HG03039 (cell line): ENCODE results near the gene ATAD2B.
"Not testable (repeated sequence)": the region's sequence is repeated elsewhere in the genome, so short reads cannot be mapped to it uniquely, and the experiment has no call there.

Experiments used
- ATAC-seq: cut with Tn5 transposase; IDR thresholded peaks from one replicate; pipeline ENCODE4 v1.9.1; 2021; ENCODE audit warnings: mild to moderate bottlenecking, moderate library complexity; ENCODE audit not compliant: unreplicated experiment

Gene ATAD2B

DNA sequence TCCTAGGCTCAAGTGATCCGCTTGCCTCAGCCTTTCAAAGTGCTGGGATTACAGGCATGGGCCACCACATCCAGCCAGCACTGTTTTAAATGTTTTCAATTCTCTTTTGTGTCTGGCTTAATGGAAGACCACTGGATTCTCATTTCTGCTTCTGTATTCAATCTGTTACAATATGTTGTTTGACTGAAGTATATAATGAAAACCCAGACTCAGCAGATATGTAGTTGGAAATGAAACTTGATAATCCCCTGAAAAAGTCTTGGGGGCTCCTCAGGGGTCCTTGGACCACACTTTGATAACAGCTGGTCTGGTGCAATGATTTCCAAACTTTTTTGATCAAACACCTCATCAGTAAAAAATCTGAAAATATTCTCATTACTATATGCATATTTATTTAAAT is 132.7 kb downstream of the ATAD2B start:
- ATAC-seq, result no peak

DNA sequence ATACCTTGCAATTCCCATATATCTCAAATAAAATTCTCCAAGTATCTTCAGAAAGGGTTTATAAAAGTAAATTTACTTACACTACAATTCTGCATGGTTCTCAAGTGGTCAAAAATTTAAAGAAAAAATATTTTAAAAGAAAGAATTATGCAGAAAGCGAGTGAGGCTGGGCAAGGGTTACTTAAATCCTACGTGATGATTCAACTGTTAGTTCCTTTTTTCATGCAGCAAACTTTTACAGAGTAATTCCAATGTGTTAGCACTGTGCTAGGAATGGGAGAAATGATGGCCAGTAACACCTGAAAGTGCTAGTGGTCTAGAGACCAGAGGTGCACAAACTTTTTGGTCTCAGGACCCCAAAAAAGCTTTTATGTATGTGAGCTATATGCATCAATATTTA is 133.4 kb downstream of the ATAD2B start:
- no peak for ATAC-seq

DNA sequence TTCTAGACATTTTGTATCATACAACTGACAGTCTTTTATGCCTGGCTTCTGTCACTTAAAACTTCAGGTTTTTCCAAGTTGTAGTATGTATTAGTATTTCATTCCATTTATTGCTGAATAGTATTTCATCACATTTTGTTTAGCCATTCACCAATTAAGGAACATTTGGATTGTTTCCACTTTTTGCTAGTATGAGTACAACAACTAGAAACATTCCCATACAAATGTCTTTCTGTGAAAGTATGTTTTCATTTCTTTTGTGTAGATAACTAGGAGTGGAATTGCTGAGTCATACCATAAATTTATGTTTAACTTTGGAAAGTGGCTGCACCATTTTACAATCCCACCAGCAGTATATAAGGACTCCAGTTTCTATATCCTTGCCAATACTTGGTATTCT is 135.9 kb downstream of the ATAD2B start:
- no peak for ATAC-seq

DNA sequence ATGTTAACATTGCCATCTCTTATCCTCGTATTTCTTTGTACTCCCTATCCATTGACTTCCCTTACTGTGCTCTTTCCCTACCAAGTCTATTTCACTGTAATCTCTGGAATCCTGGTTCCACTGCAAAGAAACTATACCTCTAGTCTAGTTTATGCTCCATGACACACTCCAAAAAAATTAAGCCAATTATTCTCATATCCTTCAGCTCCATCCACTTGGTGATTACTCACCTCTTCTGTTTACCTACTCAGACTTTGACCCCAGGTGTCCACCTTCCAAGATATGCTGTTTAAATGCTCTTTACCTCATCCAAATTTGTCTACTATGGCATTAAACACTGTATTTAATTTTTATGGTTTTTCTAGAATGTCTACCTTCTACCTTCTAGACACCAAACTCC is 137.9 kb downstream of the ATAD2B start:
- ATAC-seq, result no peak

DNA sequence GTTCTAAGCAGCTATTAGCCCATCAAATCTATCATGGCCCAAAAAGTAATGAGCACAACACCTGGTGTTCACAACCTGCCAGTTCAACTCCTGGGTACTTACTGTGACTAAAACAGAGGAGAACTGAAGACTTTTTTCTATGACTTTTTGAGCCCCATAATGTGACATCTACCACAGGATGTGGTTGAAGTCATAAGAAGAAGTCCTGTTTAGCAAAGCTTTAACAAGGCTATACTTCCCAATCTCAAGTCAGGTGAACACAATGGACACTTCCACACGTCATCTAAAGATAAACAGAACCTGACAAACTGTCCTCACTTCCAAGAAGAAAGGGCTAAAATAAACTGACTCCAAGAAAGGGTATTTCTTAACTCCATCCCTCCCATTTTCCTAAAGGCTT is 138.8 kb downstream of the ATAD2B start:
- no peak for ATAC-seq

DNA sequence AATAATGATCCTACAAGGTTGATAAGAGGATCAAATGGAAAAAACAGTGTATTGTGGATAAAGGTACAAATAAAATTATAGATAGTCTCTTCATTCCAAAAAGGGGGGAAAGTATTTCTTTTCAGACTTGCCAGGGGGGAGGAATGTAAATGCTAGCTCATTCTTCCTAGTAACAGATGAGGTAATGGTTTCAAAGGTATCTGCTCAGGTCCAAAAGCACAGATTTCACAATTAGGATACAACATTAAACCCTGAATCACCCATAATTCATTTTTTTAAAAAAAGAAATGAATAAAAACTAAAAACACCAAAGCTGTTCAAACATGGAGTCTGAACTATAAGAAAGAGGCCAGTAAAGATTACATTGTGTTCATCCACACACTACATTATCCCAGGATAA is 142.0 kb downstream of the ATAD2B start:
- no peak for ATAC-seq

DNA sequence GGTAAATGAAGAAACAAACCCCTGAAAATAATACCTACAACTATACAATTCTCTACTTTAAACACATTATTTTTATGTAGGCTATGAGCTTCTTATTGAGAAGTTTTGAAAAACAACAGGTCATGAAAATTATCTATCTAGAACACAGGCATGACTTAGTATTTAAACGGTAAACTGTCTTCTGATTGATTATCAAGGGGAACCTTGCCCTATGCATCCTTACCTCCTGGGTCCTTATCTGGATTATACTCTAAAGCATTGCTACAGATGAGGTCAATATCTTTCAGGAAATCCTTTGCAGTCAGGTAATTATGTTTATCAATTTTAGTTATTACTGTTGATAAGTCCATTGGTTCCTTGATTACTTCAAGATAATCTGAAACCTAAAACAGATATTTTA is 144.3 kb downstream of the ATAD2B start:
- no peak for ATAC-seq

DNA sequence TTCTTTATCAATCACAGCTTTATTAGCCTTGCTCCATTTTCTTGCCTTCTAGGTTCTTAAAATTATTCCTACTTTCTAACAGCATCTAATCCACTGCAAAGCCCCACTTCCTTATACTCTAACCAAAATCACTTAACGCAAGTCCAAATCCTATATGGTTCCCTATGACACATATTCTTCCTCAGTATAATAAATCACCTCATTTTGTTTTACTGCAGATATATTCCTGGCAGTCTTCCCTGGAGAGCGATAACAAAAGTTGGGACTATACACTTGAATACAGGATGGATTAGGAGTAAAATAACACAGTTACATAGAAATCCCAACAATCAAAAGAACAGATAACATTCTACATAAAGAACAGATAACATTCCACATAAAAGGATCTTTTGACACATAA is 144.8 kb downstream of the ATAD2B start:
- no peak for ATAC-seq

DNA sequence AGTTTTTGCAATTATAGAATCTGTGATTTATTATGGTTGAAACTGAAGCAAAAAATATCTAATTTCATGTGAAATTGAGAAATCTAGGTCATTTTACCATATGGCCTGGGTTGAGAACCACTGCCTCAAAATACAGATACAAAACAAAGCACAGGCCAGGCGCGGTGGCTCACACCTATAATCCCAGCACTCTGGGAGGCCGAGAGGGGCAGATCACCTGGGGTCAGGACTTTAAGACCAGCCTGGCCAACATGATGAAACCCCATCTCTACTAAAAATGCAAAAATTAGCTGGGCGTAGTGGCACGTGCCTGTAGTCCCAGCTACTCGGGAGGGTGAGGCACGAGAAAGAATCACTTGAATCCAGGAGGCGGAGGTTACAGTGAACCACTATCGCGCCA is 146.5 kb downstream of the ATAD2B start:
- ATAC-seq, result not testable (repeated sequence)

DNA sequence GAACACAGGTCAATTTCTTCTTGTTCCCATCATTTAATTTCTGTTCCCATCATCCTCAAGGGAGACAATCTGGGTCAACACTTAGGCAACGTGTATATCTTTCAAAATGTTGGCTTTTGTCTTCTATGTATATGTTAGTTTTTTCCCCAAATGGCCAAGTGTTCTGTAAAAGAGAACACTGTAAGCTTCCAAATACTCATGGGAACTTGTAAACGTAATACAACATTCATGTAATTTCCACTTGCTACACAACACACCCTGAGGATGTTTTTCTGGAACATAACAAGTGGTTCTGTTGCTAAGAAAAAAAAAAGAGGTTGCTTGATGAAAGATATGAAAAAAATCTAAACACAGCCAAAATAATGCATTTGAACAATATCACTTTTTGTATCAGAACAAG is 149.1 kb downstream of the ATAD2B start:
- ATAC-seq, result no peak

DNA sequence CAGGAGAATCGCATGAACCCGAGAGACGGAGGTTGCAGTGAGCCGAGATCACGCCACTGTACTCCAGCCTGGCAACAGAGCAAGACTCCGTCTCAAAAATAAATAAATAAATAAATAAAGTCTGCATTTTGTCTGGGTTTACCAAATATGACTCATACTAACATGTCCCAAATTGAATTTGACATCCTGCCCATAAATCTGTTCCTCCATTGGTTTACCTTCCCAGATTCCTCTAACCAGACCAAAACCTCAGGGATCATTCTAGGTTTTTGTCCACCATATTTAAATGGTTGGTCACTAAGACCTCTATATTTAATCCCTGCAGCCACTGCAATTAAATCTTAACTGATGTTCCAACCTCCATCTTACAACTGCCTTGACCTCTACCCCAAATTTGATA is 150.9 kb downstream of the ATAD2B start:
- ATAC-seq, result no peak

DNA sequence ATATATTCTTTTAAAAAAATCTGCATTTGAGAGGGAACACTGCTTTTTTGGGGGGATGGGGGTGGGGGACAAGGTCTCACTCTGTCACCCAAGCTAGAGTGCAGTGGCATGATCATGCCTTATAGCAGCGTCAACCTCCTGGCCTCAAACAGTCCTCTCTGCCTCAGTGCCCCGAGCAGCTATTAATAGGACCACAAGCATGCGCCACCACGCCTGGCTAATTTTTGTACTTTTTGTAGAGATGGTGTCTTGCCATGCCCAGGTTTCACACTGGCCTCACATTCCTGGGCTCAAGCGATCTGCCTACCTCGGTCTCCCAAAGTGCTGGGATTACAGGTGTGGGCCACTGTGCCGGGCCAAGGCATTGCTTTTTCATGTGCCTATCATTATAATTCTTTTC is 154.2 kb downstream of the ATAD2B start:
- no peak for ATAC-seq

DNA sequence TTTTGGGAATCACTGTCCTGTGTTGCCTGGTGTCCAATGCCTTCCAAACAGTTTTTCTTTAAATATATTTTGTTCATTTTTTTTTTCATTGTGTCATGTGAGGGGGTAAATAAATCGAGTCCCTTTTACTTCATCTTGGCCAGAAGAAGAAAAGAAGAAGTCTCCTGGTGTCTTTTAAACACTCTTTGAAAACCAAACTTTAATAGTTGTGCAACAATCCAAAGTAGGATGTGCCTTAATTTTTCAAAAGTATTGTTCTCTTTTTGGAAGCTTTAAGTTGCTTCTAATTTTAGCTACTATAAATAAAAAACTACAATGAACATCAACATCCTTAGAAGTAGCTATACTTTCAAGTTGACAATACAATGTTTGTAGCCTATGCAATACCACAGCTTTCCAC is 154.9 kb downstream of the ATAD2B start:
- ATAC-seq, result no peak

DNA sequence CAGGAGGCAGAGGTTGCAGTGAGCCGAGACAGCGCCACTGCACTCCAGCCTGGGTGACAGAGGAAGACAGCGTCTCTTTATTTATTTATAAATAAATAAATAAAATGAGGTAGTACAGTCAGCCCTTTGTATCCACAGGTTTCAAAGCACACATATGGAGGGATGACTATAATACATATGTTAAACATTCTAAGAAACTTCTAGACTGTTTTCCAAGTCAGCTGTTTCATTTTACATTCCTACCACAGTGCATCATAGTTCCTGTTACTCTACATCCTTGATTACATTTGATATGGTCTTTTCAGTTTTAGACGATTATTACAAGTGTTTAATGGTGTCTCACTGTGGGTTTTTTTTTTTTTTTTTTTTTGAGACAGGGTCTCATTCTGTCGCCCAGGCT is 157.6 kb downstream of the ATAD2B start:
- no peak for ATAC-seq

DNA sequence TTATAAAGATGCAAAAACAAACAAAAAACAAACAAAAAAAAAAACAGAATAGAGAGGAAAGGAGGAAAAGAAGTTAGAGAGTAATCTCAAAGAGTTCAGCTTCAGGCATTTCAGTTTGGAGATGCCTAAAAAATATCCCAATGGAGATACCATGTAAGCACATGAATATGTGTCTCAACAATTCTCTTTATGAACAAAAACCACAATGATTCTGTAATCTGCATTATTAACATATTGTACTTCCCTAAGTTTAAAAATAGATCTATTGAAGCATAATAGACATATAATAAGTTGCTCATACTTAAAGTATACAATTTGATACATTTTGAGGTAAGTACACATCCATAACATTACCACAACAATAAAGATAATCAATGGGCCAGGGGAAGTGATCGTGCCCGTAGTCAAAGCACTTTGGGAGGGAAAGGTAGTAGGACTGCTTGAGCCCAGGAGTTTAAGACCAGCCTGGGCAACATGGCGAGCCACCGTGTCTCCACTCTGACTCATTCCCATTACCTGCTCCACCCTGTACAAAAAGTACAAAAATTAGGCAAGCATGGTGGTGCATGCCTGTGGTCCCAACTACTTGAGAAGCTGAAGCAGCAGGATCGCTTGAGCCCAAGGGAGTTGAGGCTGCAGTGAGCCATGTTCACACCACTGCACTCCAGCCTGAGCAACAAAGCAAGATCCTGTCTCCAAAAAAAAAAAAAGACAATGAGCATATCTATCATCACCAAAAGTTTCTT is 158.9 kb downstream of the ATAD2B start:
- ATAC-seq, result no peak

DNA sequence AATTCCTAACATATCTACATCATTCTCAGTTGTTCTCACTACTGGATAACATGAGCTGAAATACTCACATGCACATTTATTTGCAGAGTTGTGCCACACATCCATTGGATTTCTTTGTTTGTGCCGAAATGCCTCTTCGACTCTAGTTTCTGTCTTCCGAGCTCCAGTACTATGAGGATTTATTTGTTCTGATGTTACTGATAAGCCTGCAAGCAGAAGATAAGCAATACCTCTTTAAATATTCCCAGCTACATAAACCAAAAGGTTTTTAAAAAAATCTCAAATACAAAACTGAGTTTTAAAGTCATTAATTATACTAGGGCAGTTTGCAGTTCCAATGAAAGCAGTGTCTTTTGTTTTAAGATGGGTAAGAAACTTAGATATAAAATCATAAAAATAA is 164.8 kb downstream of the ATAD2B start:
- ATAC-seq, result no peak

DNA sequence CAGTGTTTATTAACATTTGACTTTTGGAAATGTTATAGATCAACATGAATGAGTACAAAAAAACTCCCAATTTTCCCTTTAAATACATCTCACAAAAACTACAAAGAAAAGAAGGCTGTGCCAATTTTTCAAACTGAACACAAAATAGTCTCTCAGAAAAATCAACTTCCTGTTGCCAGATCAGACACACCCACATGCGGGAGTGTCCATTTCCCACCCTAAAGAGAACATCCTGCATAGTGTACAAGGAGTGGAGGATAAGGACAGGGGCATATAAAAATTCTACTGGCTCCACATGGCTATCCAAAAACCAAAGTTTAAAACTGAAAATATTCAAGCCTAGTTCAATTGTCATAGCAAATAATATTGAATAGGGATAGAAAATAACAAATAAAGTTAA is 165.3 kb downstream of the ATAD2B start:
- no peak for ATAC-seq

DNA sequence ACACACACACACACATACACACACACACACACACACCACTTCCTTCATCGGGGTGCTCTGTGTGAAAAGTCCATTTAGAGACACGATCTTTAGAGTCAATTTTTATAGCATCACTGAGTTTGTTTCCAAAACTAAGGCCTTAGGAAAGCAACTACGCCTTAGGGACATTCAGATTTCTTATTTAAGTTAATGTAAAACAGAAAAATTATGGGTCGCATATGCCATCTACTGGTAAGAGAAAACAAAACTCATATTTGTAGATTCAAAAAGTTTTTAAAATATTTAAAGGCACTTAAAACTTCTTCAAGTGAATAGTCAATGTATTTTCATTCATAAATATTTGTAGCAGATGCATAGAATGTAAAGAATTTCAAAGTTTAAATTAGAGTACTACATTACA is 166.2 kb downstream of the ATAD2B start:
- ATAC-seq, result no peak

DNA sequence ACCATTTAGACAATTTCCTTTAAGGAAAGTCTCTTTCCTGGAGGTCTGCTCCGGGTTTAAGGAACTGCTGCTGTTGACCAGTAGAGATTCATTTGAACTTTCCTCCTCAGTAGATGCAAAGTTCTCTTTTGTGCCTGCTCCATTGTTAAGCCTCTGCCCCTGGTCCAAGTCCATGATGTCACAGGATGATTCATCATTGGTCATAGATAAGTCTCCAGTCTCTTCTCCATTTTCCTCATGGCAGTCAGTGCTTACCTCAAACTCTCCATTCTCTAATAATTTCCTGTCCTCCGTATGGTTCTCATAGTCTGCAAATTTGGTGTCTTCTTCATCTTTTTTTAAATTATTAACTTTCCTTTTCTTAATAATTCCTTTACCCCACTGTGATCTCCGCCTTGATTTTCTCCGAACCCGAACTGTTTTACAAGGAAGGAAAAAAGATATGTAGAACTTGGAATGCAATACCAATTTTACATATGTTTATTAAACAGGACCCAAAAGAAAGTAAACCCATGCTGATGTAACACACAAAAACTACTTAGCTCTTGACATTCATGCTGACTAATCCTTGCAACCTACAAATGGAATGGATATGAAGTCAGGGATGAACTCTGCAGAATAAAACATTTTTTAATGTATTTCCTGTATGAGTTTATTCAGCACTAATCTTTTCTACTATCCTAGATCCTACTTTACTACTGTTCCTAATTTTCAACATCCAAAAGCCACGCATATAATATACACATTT is 169.1 kb downstream of the ATAD2B start:
- ATAC-seq, result no peak

DNA sequence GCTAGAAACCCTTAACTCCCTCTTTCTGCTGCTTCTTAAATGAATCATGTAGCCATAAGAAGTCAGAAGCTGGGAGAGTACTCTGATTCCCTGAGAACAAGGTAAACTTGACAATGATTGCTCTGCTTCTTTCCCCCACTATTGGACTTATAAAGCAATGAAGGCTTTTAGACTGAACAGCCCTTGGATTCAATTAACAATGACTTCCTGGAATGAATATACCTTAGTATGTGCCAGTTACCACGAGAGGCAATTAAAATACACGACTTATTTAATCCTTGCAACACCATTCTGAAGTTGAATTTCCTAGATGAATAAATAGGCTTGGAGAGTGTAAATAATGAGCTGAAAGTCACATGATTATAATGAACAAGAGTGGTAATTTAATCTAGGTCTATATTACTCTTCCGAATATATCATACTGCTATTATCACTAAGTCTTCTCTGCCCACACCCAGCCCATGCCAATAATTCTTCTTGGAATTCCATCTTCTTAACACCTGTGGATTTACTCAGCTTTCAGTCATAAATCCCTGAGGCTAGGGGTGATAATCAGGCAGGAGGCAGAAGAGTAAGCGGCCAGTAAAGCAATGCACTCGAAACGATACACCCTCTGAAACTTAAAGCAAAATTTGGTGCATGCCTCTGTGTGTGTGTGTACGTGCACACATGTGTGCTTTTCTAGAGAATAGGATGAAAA is 170.2 kb downstream of the ATAD2B start:
- ATAC-seq, result no peak

DNA sequence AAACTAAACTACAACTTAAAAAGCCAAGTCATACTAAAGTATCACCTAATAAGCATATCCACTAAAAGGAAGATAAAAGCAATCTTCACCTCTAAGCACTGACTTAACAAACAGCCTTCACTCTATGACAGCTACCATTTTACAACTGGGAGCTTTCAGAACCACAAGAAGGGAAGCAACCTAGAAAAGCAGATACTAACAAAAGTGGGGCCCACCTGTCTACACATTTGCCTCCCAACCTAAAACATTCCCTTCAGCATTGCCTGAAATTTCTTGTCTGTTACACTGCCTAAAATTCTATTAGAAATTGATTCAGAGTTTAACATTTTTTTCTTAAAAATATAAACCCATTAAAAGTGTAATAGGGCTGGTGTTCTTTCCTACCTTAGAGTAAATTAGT is 172.0 kb downstream of the ATAD2B start:
- no peak for ATAC-seq
